H1 (cell line): ENCODE results near the gene NDUFA1.
"Not testable (repeated sequence)": the region's sequence is repeated elsewhere in the genome, so short reads cannot be mapped to it uniquely, and the experiment has no call there.

Experiments used
- CTCF ChIP-seq, 3 experiments: IDR thresholded peaks; 1 replicate in 2 of 3; 2 replicates in 1 of 3; pipeline versions ENCODE4 v1.5.1 to v1.6.1; 2011; ENCODE audit warnings: low read length in 3 of 3, mild to moderate bottlenecking in 3 of 3, inconsistent platforms in 2 of 3, low read depth in 1 of 3, moderate library complexity in 1 of 3; ENCODE audit not compliant: insufficient read depth in 1 of 3; ENCODE audit errors: control extremely low read depth in 1 of 3
- MAX ChIP-seq: IDR thresholded peaks from 2 replicates; pipeline ENCODE4 v1.6.1; 2012; ENCODE audit warnings: inconsistent platforms
- ZNF274 ChIP-seq: IDR thresholded peaks from 2 replicates; pipeline ENCODE4 v1.7.0; 2012; ENCODE audit warnings: low read length, borderline replicate concordance; ENCODE audit errors: extremely low read depth

GRCh38 chrX:119824221-119824620, 47.4 kb upstream of the NDUFA1 start:
- TF ChIP-seq CTCF (IDR thresholded peaks at IDR 0.05; ENCODE audit: control extremely low read depth in 1 of 3, insufficient read depth in 1 of 3, low read depth in 1 of 3, low read length in 3 of 3); MAX; ZNF274: not testable (repeated sequence)
